SJSA1 (cell line): ENCODE results near the gene SRP9. TPM values are rescaled to one million over a fixed set of nuclear protein-coding genes. Genes with fewer than 3 reads are reported as not detected.
A peak's percentile ranks its signal among the peaks of the same experiment; 100 is the strongest.

Experiments used
- DNase-seq, 2 experiments: peaks; one replicate each; pipeline ENCODE4 v3.0.0-alpha.2; 2015 to 2020; ENCODE audit warnings: low spot score in 2 of 2, low read depth in 1 of 2
- H3K27ac ChIP-seq: fragments of 250-450 bp; sonication (Bioruptor Pico); 2 replicates; pipeline ENCODE4 v1.5.1; 2020; ENCODE audit warnings: mild to moderate bottlenecking, moderate library complexity
- H3K27me3 ChIP-seq: fragments of 250-450 bp; sonication (Bioruptor Pico); replicated peaks from 2 replicates; pipeline ENCODE4 v1.5.1; 2020; ENCODE audit warnings: mild to moderate bottlenecking, moderate library complexity
- H3K36me3 ChIP-seq: fragments of 250-450 bp; sonication (Bioruptor Pico); 2 replicates; pipeline ENCODE4 v1.5.1; 2020; ENCODE audit warnings: mild to moderate bottlenecking
- H3K4me1 ChIP-seq: fragments of 250-450 bp; sonication (Bioruptor Pico); replicated peaks from 2 replicates; pipeline ENCODE4 v1.6.1; 2021; ENCODE audit warnings: mild to moderate bottlenecking
- H3K4me3 ChIP-seq: fragments of 250-450 bp; sonication (Bioruptor Pico); 2 replicates; pipeline ENCODE4 v1.5.1; 2020; ENCODE audit warnings: mild to moderate bottlenecking
- H3K9me3 ChIP-seq: fragments of 250-450 bp; sonication (Bioruptor Pico); replicated peaks from 2 replicates; pipeline ENCODE4 v1.5.1; 2020; ENCODE audit warnings: mild to moderate bottlenecking
- total RNA-seq: library from RNA; depleted of rRNA; stranded (reverse); fragments of >200 nt; shearing (Covaris generic); gene quantifications from 2 replicates; pipeline ENCODE4 v1.2.3, GENCODE V29; 2014

The SRP9 gene
- total RNA-seq, 1 experiment from 2014 or later: 735 TPM

DNA sequence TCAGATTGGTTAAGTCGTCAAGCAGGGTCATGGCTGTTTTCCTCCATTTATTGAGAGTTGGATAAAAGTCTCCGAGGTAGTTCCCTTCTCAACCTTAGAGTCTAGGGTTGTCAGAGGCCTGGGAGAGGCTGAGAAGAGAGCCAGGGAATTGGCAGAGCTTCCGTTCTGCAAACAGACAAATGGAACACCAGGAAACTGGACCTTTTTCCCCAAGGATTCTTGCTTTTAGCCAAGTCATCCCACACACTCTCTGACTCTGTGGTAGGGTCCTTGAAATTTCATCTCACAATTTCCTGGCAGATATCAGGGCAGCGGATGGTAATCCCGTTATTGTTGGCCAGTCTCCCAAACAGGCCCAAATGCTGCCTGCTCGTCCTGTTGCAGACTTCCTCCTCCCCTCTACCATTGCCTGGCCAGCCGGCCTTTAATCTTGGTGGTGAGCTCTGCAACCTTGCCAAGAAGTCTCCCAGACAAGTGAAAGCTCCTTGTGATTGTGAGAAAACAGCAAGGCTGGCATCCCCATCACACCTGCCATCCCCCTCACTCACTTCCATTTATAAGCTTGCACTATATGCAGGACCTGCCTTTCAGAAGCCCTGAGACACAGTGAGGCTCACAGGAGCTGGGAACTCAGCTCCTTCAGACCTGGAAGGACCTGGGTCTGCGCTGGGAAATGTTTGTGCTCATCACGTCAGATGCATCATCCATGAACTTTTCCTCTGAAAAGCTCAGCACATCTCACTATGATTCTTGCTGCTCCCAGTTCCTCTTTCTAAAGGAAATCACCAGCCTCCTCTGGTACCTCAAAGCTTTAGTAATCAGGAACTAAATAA, 13.7 kb upstream of the SRP9 start:
- peak overlapping the region; percentile 13; the same call in 1 of the 2 replicates for H3K27ac ChIP-seq
- H3K27me3 ChIP-seq: no peaks in the 10 kb centered on the region
- no peaks in the 10 kb centered on the region for H3K36me3 ChIP-seq
- no peaks in the 10 kb centered on the region; the same call in 1 of the 2 replicates for H3K9me3 ChIP-seq
- peaks cover 58% of the 10 kb centered on the region for H3K4me1 ChIP-seq
- DNase-seq: no peak
- no peak overlapping the region for H3K4me3 ChIP-seq

GRCh38 chr1:225765982-225766674, 11.5 kb upstream of the SRP9 start:
- Histone ChIP-seq H3K4me1 (peaks cover 60% of the 10 kb centered on the region), H3K27me3 (no peaks in the 10 kb centered on the region), H3K36me3 (no peaks in the 10 kb centered on the region), H3K27ac (no peak overlapping the region), H3K9me3 (no peaks in the 10 kb centered on the region; the same call in 1 of the 2 replicates), H3K4me3 (no peak overlapping the region)
- DNase-seq: peak in 1 of 2 experiments; percentile 7

DNA sequence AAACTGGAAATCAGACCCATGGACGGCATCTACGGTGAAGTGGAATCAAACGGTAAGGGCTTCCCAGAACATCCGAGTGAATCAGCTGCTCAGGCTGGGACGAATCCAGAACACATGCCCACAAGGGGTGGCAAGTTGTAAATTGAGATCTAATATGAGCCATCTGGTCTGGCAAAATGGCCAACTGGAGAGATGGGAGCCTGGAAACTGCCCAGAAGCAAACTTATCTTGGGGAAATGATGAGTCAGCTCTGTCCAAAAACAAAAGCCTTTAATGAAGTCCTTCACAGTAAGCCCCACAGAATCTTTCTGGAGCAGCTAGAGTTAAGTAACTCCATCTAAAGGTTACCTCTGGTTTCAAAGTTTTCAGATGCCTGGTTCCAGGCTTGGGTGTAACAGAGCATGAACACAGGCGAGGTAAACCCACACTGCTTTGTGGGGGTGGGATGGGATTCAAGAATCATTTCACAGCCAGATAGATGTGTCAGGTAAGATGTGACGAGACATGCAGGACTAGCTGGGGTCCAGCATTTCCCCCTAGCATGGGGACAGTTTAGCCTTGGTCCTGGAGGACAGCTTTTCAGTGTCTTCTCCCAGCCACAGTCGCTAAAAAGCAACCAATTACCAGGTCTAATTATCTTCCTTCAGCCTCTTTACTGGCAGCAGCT, 10.5 kb upstream of the SRP9 start:
- peak; percentile 39 to 43 for DNase-seq
- no peak overlapping the region for H3K4me3 ChIP-seq
- H3K36me3 ChIP-seq: no peaks in the 10 kb centered on the region
- H3K27ac ChIP-seq: peak overlapping the region; percentile 21
- peaks cover 60% of the 10 kb centered on the region for H3K4me1 ChIP-seq
- H3K27me3 ChIP-seq: no peaks in the 10 kb centered on the region
- H3K9me3 ChIP-seq: no peaks in the 10 kb centered on the region; the same call in 1 of the 2 replicates

- DNase-seq: peak; percentile 41 to 51
- no peaks in the 10 kb centered on the region for H3K27me3 ChIP-seq
- no peak overlapping the region for H3K4me3 ChIP-seq
- no peaks in the 10 kb centered on the region for H3K36me3 ChIP-seq
- H3K27ac ChIP-seq: peak overlapping the region; percentile 21
- no peaks in the 10 kb centered on the region; the same call in 1 of the 2 replicates for H3K9me3 ChIP-seq
- H3K4me1 ChIP-seq: peaks cover 60% of the 10 kb centered on the region
Observed at GRCh38 chr1:225767634-225768540, 9.7 kb upstream of the SRP9 start.

DNA sequence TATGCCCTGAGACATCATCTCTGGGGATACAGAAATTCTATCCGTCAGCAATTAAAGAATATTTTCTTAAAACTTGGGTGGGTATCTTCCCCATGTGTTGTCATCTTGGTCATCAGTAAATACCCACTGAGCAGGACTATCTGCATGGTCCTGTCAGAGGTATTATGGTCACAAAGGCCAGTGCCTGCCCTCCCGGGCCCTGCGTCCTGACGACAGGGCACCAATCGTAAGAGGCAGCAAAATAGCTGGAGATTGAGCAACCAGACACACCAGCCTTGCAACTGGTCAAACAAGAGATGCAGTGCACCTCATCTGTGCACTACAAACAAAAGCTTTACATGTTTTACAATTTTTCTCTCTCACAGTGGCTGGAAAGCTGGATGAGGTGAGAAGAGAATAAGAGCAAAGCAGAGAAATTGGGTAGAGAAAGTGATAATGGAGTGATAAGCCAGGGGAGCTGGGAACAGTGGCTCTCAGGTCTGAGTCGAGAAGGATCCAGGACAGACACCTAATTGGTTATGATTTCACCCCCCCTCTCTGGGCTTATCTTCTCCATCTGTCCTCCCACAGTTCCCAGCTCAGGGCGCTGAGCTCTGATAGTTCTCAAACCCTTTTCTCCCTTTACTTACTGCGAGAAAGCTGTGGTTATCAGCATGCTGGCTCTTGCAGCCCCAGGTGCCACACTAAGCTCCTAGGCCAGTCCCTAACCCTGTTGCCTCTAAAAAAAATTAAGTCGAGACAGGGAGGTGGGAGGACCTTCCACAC, 8.8 kb upstream of the SRP9 start:
- DNase-seq: peak in 1 of 2 experiments; percentile 13
- Histone ChIP-seq H3K9me3 (no peaks in the 10 kb centered on the region; the same call in 1 of the 2 replicates), H3K36me3 (no peaks in the 10 kb centered on the region), H3K27me3 (no peaks in the 10 kb centered on the region), H3K27ac (no peak overlapping the region), H3K4me3 (no peak overlapping the region), H3K4me1 (peaks cover 60% of the 10 kb centered on the region)

- Histone ChIP-seq H3K27ac (no peak overlapping the region), H3K36me3 (no peaks in the 10 kb centered on the region), H3K27me3 (no peaks in the 10 kb centered on the region), H3K4me3 (no peak overlapping the region), H3K9me3 (no peaks in the 10 kb centered on the region; the same call in 1 of the 2 replicates), H3K4me1 (peaks cover 62% of the 10 kb centered on the region)
- peak in 1 of 2 experiments; percentile 28 for DNase-seq
Observed at GRCh38 chr1:225769687-225770086, 7.9 kb upstream of the SRP9 start.

GRCh38 chr1:225770561-225771248, 6.9 kb upstream of the SRP9 start:
- H3K27ac ChIP-seq: no peak overlapping the region
- no peaks in the 10 kb centered on the region; the same call in 1 of the 2 replicates for H3K9me3 ChIP-seq
- peak in 1 of 2 experiments; percentile 33 for DNase-seq
- no peak overlapping the region for H3K4me3 ChIP-seq
- peaks cover 73% of the 10 kb centered on the region for H3K4me1 ChIP-seq
- H3K27me3 ChIP-seq: no peaks in the 10 kb centered on the region
- H3K36me3 ChIP-seq: no peaks in the 10 kb centered on the region

GRCh38 chr1:225771661-225772322, 5.8 kb upstream of the SRP9 start:
- no peaks in the 10 kb centered on the region for H3K27me3 ChIP-seq
- DNase-seq: peak in 1 of 2 experiments; percentile 28
- H3K4me1 ChIP-seq: peaks cover 66% of the 10 kb centered on the region
- H3K27ac ChIP-seq: peak overlapping the region; percentile 17
- H3K36me3 ChIP-seq: no peaks in the 10 kb centered on the region
- no peak overlapping the region for H3K4me3 ChIP-seq
- H3K9me3 ChIP-seq: no peaks in the 10 kb centered on the region; the same call in 1 of the 2 replicates

DNA sequence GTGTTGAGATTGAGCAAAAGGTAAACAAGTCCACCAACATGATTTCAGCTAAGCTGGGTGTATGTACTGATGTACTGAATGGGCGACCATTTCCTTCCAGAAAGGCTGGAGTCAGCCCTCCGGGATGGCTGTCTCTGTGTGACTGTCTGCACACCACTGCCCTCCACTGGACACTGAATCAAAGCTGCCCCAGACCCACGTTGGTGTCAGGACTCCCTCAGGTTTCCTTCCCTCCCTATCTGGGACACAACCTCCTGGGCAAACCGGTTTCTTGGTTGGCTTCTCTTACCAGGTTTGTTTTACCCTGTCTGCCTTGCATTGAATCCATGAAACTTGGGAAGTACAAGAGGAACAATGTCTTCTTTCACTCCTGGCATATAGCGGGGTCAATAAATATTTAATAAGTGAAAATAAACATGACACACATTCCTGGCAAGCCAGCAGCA, 5.3 kb upstream of the SRP9 start:
- Histone ChIP-seq H3K27me3 (no peaks in the 10 kb centered on the region), H3K27ac (peak overlapping the region; percentile 86), H3K9me3 (no peaks in the 10 kb centered on the region; the same call in 1 of the 2 replicates), H3K36me3 (no peaks in the 10 kb centered on the region), H3K4me3 (no peak overlapping the region), H3K4me1 (peaks cover 65% of the 10 kb centered on the region)
- DNase-seq: peak; percentile 81 to 88

- H3K27me3 ChIP-seq: no peaks in the 10 kb centered on the region
- H3K9me3 ChIP-seq: no peaks in the 10 kb centered on the region
- peak; percentile 31 to 34 for DNase-seq
- H3K4me3 ChIP-seq: no peak overlapping the region
- peak overlapping the region; percentile 86 for H3K27ac ChIP-seq
- peaks cover 60% of the 10 kb centered on the region for H3K4me1 ChIP-seq
- H3K36me3 ChIP-seq: no peaks in the 10 kb centered on the region
Observed at GRCh38 chr1:225772848-225773247, 4.8 kb upstream of the SRP9 start.

GRCh38 chr1:225774281-225775147, 3.1 kb upstream of the SRP9 start:
- DNase-seq: peak; percentile 62 to 94
- Histone ChIP-seq H3K4me3 (no peak overlapping the region), H3K9me3 (no peaks in the 10 kb centered on the region), H3K27ac (peak overlapping the region; percentile 86), H3K27me3 (no peaks in the 10 kb centered on the region), H3K36me3 (peaks cover 9% of the 10 kb centered on the region; the same call in 1 of the 2 replicates), H3K4me1 (peaks cover 60% of the 10 kb centered on the region)
